Stimulated activated naive CD8-positive, alpha-beta T cell treated with anti-CD3 and anti-CD28 coated beads, Interleukin-15, Interleukin-2, amounts not matched to agents 100 U/mL and 50 U/mL, for 24 hours (primary cell): ENCODE measurements around the gene FAM118B.

Source experiments
- ATAC-seq: fragments of 150-1000 bp; cut with Tn5 transposase; one replicate; pipeline ENCODE4 v1.10.0; 2021
- DNase-seq: peaks from one replicate; pipeline ENCODE4 v3.0.0; 2021

The FAM118B gene

GRCh38 chr11:126211236-126212088 is at the start of gene FAM118B, which contains the start of gene RPUSD4:
TSS of gene FAM118B (plus strand) at chr11:126211782. CDS start at chr11:126235002, 23,220 bp downstream.
TSS of gene RPUSD4 (minus strand) at chr11:126211650. CDS start at chr11:126211638, 12 bp downstream.
- ATAC-seq (peak; percentile 96), DNase-seq (peak; percentile 99)

- DNase-seq (no peak), ATAC-seq (no peak)
Observed at GRCh38 chr11:126162306-126163030, 49.1 kb upstream of the FAM118B start.

DNA sequence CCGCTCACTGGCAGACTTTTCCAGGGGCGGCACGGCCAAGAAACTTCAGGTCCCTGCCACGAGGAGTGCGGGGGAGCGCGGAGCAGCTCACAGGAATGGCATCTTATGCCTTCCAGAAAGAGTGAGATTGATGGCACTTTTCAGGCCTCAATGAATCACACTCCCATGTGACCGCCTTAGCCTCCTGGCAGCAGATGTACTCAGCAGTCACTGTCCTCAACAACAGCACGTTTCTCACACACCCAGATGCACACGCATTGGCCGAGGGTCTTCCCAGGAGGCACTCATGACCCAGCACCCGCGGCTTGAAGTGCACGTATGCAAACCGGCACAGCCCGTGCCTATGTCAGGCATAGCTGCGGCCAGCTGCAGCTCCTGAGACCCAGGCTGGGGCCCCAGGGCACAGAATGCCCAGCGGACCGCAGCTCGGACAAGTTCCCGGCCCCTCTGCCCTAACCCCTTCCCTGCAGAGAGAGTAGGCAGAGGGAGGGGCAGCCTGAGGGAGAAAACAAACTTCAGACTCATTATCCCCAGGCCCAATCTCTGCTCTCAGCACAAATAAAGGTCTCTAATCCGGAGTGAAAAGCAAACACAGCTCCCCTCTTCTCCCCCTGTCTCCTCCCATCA is 48.4 kb upstream of the FAM118B start:
- no peak for ATAC-seq
- no peak for DNase-seq

- no peak for ATAC-seq
Observed at GRCh38 chr11:126163779-126164178, 47.8 kb upstream of the FAM118B start.

DNA sequence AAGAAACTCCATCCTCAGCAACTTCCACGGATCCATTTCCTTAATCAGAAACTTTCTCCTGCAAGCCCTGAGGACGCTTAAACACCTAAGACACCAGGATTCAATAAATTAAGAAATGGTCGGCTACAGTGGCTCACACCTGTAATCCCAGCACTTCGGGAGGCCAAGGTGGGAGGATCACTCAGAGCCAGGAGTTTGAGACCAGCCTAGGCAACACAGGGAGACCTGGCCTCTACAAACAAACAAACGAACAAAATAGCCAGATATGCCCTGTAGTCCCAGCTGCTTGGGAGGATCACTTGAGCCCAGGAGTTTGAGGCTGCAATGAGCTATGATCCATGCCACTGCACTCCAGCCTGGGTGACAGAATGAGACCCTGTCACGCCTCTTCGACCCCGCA is 46.8 kb upstream of the FAM118B start:
- ATAC-seq, result no peak
- DNase-seq, result no peak

More at GRCh38 chr11:126163779-126164178, 47.8 kb upstream of the FAM118B start:
- no peak for DNase-seq

GRCh38 chr11:126165311-126165720 is 46.3 kb upstream of the FAM118B start:
- ATAC-seq (no peak), DNase-seq (no peak)

- DNase-seq (no peak), ATAC-seq (no peak)
Observed at GRCh38 chr11:126165757-126166156, 45.8 kb upstream of the FAM118B start.

DNA sequence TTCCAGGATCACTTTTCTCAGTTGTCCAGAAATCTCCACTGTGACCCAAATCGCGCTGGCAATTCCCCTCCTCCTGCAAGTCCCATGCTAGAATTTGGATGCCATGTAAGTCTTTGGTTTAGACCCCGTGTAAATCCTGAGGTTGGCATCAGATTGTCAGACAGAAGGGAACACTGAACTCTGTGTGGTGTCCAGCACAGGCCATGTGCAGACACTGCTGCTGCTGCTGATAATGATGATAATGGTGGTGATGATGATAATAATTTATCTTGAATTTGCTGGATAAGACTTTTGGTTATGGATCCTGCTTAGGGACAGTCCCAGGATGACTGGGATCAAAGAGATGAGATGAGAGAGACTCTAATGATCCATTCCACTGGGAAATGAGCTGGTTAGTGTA is 45.2 kb upstream of the FAM118B start:
- DNase-seq (no peak), ATAC-seq (no peak)

- no peak for ATAC-seq
Observed at GRCh38 chr11:126167488-126167887, 44.1 kb upstream of the FAM118B start.

DNA sequence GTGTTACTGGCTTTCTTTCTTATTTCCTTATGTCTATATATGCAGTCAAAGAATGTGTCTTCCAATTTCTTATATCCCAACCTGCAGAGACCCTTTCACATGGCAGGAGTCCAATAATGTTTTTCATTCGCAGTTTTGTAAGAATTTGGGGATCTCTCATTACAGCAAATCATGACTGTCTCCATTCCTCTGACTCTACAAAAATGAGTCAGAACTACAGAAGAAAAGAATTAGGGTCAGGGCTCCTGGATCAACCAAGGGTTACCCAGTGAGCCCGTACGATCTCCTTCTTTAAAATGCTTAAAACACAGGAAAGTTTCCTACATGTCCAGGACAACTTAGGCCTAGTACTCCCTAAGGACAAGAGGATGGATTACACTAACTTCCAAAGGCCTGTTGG is 42.3 kb upstream of the FAM118B start:
- ATAC-seq, result no peak
- no peak for DNase-seq

More at GRCh38 chr11:126167488-126167887, 44.1 kb upstream of the FAM118B start:
- DNase-seq, result no peak

DNA sequence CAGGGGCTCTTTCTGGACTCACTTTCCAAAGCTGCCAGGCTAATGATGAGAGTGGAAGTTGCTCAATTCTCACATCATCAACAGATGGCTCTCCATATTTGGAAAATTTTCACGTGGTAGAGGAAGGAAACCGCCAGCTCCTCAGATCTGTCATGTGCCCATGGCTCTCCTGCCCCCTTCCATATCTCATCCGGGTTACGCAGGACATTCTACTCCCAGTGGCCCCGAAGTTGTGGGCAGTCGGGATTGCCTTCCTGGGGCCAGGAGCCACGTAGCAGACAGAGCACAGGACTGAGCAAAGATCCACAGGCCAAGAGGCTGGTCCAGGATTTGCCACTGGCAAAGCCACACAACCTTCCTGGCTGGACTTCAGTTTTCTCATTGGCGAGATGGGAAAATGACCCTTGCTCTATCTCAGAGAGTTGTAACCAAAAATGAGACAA is 39.0 kb upstream of the FAM118B start:
- DNase-seq, result no peak
- ATAC-seq, result no peak

GRCh38 chr11:126173257-126173656 is 38.3 kb upstream of the FAM118B start:
- DNase-seq, result no peak
- ATAC-seq, result no peak

GRCh38 chr11:126174816-126175215 is 36.8 kb upstream of the FAM118B start:
- no peak for ATAC-seq
- DNase-seq, result no peak

GRCh38 chr11:126175393-126175792 is 36.2 kb upstream of the FAM118B start:
- ATAC-seq (no peak), DNase-seq (no peak)

DNA sequence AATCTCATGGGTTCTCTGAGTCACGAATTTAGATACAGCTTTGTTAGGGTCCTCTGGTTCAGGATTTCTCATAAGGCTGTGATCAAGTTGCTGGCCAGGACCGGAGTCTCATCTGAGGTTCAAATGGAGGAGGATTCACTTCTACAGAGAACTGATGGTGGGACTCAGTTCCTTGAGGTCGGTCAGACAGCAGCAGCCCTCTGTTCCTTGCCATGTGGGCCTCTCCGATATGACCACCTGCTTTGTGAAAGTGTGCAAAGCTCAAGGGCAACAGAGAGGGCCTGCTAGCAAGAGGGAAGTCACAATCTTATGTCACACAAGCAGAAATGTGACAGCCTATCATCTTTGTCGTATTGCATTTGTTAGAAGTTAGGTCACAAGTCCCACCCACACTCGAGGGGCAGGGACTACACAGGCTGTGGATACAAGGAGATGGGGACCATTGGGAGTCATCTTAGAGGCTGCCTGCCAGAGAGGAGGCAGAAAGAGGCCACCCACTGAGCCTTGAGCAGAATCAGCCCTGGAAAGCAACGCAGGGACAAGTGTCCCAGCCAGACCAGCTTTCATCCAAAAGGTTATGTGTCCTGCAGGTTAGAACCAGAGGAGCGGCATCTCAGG is 34.6 kb upstream of the FAM118B start:
- no peak for ATAC-seq

DNA sequence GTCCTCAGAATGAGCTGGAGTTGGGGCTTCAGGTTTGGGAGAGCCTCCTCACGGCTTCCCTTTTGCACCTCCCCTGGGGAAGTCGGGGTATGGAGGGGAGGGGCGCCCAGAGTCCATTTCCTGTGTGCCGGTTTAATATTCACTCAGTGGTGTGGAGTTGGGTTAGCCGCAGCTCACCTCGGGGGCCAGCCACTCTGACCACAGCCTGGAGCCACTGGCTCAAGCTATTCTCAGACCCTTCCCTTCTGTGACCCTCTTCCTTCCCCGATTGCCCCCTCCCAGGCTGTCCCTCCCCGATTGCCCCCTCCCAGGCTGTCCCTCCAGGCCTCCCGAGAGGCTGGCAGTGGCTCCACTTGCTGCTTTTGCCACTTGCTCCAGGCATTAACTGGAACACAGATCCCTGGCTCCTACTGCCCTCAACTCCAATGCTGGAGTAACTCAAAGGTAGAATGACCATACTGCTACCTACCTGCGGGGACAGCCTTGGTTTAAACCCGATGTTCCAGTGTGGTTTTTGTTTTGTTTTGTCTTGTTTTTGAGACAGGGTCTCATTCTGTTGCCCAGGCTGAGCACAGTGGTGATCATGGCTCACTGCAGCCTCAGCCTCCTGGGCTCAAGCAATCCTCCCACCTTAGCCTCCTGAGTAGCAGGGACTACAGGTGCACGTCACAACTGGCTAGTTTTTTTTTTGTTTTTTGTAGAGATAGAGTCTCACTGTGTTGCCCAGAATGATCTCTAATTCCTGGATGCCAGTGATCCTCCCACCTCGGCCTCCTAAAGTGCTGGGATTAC is 29.4 kb upstream of the FAM118B start:
- ATAC-seq (no peak), DNase-seq (no peak)

More for the DNA sequence above, 34.6 kb upstream of the FAM118B start:
- DNase-seq, result no peak

DNA sequence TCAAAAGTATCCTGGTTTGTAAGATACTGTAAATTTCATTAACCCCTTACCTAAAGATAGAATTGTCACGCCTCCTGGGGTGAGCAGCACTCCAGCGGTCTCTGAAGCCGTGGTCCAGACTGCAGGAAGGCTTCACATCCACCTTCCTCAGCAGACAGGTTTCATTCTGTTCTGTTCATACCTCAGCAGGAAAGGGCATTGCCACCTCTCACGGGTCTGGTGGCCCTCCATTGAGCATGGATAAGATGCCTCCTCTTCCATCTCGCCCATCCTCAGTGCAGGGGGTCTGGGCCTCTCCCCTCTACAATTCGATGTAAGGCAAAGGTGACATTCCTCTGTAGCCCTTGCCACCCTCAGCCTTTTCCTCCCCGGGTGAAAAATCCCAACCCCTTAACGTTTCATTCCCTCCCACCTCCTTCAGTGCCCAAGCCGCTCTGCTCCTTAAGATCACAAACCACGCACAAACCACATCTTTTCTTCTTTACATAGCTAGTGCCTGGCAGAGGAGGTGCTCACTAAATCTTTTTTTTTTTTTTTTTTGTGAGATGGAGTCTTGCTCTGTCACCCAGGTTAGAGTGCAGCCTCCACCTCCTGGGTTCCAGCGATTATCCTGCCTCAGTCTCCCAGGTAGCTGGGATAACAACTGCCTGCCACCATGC is 28.7 kb upstream of the FAM118B start:
- no peak for ATAC-seq

DNA sequence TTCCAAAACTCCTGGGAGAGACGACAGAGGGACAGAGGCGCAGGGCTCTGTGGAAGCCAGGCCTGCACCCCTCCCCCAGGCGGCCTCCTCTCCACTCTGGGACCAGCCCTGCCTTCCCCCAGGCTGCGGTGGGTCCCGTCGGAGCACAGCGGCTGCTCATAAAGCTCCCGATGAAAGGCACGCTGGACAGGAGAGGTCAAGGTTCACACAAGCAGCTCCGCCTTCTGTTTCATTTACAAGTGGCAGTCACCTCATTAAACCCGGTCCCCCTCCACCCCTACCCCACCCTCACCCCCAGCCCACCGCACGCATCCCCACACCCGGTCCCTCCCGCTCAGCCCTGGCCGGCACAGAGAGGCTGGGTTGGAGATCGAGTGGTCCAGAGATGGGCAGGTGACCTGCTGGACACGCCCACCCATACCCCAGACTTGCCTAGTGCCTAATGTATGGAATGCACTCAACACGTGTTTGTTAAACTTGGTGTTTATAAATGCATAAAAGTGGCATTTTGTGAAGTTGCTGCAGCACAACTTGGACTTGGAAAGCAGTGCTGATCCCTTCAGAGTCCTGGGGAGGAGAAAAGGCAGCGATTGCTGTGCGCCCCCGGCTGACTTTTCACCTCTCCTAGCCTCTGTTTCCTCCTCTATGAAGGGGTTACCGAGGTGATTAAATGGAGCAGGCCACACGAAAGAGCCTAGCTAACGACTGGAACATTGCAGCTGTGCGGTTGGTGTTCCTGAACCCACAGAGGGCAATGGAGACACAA is 26.1 kb upstream of the FAM118B start:
- ATAC-seq, result no peak
- DNase-seq, result no peak

More for the DNA sequence above, 28.7 kb upstream of the FAM118B start:
- DNase-seq, result no peak

DNA sequence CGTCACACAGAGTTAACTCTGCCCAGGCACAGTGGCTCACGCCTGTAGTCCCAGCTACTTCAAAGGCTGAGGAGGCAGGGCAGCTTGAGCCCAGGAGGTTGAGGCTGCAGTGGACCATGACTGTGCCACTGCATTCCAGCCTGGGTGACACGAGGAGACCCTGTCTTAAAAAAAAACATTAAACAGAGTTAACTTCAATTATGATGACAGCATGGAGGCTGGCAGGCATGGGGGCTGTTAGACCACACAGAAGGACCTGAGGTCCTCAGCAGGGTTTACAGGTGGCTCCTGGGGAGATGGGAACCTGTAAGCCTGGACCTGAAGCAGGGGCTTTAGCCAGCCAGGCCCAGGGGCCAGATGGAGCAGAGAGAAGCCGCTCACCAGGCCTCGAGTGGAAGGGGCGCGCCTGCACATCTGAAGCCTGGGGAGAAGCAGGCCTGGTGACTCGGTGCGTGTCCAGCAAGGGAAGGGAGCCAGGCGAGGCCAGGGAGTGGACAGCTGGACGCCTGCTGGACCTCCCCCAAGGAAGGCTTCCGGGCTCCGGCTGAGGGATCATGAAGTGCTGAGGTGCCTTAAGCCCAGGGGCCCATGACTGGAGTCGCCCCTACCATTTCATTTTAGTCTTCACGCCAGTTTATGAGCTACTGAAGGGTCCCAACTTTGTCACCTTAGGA is 25.4 kb upstream of the FAM118B start:
- DNase-seq, result no peak
- no peak for ATAC-seq
